Left renal cortex interstitium (tissue), 4 donors: ENCODE results near the gene EMC9. TPM values are rescaled to one million over a fixed set of nuclear protein-coding genes. Genes with fewer than 3 reads are reported as not detected.
"Not testable (repeated sequence)": the region's sequence is repeated elsewhere in the genome, so short reads cannot be mapped to it uniquely, and the experiment has no call there.

Experiments used
- DNase-seq, 4 donors: peaks; one replicate each; pipeline ENCODE4 v3.0.0-alpha.2; 2013; ENCODE audit warnings: low read depth in 4 of 4, low spot score in 2 of 4, missing footprints in 1 of 4
- polyA plus RNA-seq, 4 donors: library from polyadenylated mRNA; unstranded; fragments of 120-200 nt; gene quantifications; one replicate each; pipeline ENCODE4 v1.2.1, GENCODE V29; 2013; ENCODE audit not compliant: insufficient read length in 4 of 4

Gene EMC9
- polyA plus RNA-seq, 4 donors, result 12.3 to 29.3 (median 22.3) TPM

- DNase-seq, result peak in 2 of 4 donors; percentile 69 to 99
Observed at GRCh38 chr14:24113801-24114531, 27.4 kb downstream of the EMC9 start.

- DNase-seq, result no peak
Observed at GRCh38 chr14:24113379-24113800, 28.0 kb downstream of the EMC9 start.

GRCh38 chr14:24110523-24110922, 30.9 kb downstream of the EMC9 start:
- no peak for DNase-seq

GRCh38 chr14:24110060-24110459, 31.3 kb downstream of the EMC9 start:
- DNase-seq, result no peak

GRCh38 chr14:24108336-24108874, 33.0 kb downstream of the EMC9 start:
- DNase-seq, result no peak

GRCh38 chr14:24106672-24107271, 34.6 kb downstream of the EMC9 start:
- no peak for DNase-seq

GRCh38 chr14:24105609-24106239, 35.7 kb downstream of the EMC9 start:
- not testable (repeated sequence) for DNase-seq

- DNase-seq, result no peak
Observed at GRCh38 chr14:24103451-24103850, 37.9 kb downstream of the EMC9 start.

GRCh38 chr14:24102357-24103048, 38.9 kb downstream of the EMC9 start:
- DNase-seq, result no peak

- no peak for DNase-seq
Observed at GRCh38 chr14:24100982-24101494, 40.4 kb downstream of the EMC9 start.

GRCh38 chr14:24100197-24100981, 41.0 kb downstream of the EMC9 start:
- DNase-seq, result no peak

- no peak for DNase-seq
Observed at GRCh38 chr14:24098927-24099813, 42.2 kb downstream of the EMC9 start.

- no peak for DNase-seq
Observed at GRCh38 chr14:24098229-24098926, 43.0 kb downstream of the EMC9 start.

GRCh38 chr14:24096545-24097181, 44.7 kb downstream of the EMC9 start:
- DNase-seq, result no peak

GRCh38 chr14:24095271-24096068, 45.9 kb downstream of the EMC9 start:
- no peak for DNase-seq

GRCh38 chr14:24094841-24095270, 46.5 kb downstream of the EMC9 start:
- DNase-seq, result no peak
